Activated naive CD4-positive, alpha-beta T cell (primary cell): ENCODE measurements around the gene CAND2.
A peak's percentile ranks its signal among the peaks of the same experiment; 100 is the strongest.
"Not testable (repeated sequence)": the region's sequence is repeated elsewhere in the genome, so short reads cannot be mapped to it uniquely, and the experiment has no call there.

Experiments used
- DNase-seq, 4 experiments: peaks; one replicate each; lab custom pipeline; 2025; lab: John Stamatoyannopoulos, UW

The CAND2 gene

DNA sequence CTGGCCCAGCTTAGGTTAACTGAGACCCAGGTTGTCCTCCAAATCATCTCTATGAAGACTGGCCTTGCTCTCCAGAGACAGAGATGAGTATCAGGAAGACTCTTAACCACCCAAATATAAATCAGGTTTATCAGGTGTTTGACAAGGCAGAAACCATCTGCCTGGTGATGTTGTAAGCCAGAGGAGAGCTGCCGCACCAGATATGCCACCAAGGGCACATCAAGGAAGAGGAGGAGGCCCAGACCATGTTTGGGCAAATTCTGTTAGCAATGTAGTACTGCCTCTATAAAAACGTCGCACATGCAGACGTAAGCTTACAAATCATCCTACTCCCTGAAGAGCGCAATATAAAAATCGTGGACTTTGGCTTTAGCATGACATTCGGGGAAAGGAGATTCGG, 65.9 kb downstream of the CAND2 start:
- DNase-seq: no peak

DNA sequence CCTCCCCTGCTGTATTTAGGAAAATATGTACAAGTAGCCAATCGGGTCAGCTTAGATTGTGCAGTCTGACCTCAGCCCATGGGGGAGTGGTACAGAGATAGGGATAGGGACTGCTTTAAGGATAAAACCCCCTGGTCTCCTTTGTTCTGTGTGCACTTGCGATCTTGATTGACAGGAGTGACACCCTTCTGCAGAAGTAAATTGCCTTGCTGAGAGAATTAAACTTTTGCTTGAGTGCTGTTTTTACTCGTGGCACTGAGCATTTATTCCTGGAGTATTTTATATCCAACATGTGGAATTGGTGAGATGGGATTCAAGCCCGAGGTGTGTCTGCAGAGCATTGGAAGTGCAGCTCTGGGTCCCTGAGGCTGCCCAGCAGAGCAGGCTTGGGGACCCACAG, 68.8 kb downstream of the CAND2 start:
- DNase-seq: no peak

DNA sequence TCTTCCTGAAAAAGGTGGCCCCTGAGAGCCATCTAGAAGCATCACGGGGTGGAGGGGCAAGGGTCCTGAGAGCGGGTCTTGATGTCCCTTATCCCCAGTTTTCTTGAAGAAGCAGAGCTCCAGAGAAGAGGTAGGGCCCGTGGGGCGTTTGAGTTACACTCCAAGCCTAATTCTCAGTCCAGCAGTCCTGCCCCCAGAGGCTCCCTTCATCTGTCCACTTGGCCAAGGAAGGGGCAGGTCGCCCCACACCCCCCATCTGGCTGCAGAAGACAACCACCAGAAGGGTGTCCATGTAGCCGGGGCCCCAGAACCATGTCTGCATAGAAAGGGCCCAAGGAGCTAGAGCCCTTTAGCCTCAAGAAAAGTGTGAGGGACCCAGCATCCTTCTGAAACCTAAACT, 70.4 kb downstream of the CAND2 start:
- DNase-seq: no peak

DNA sequence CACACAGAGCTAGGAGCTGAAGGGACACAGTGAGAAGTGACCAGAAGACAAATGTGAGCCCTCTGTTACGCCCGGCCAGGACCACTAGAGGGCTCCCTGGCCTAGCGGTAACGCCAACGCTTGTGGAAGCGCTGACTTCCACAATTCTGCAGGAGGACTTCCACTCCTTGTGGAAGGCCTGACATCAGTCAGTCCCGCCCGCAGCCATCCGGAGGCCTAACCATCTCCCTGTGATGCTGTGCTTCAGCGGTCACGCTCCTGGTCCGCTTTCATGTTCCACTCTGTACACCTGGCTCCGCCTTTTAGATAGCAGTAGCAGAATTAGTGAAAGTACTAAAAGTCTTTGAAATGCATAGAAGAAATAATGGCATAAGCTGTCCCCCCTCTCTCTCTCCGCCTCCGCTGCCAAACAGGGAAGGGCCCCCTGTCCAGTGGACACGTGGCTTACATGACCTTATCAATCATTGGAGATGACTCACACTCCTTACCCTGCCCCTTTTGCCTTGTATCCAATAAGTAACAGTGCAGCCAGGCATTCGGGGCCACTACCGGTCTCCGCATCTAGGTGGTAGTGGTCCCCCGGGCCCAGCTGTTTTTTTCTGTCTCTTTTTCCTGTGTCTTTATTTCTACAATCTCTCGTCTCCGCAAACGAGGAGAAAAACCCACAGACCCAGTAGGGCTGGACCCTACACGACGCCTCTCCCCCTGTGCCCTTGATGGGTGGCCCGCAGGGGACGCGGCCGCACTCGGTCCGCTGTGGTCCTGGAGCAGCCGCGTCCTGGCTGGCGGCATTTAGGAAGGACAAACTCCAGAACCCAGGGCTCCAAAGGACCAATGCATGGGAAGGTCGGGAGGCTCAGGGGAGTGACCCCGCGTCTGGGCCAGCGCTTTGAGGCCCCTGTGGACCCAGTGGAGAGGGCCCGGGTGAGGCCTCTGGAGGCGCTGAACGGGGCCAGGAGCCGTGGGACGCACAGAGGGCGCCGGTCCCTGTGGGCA, 71.9 kb downstream of the CAND2 start:
- DNase-seq: peak in 2 of 4 experiments; percentile 17 to 44

DNA sequence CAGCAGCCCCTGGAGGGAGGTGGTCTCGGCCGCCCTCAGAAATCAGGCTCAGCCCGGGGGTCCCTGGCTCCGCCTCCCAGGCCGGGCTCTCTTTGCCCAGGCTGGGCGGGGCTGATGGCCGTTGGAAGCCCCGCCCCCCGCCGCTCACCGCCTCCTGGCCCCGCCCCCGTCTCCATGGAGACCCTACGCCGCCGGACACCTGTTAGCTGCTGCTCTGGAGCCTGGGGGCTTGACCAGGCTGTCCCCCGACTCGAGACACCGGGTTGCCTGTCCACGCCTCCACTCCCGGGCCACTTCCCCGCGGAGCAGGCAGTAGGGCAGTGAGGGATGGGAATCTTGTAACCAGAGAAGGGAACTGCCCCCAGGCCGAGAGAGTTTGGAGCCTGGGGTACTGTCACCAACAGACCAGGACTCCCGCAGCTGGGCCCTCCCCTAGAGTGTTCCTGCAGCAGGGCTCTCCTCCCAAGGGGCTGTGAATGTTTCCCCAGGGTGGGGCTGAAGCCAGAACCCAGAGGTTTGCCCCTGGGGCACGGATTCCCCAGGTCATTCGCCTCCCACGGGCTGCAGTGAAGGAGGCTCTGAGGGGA, 72.6 kb downstream of the CAND2 start:
- peak in 1 of 4 experiments; percentile 9 for DNase-seq

DNA sequence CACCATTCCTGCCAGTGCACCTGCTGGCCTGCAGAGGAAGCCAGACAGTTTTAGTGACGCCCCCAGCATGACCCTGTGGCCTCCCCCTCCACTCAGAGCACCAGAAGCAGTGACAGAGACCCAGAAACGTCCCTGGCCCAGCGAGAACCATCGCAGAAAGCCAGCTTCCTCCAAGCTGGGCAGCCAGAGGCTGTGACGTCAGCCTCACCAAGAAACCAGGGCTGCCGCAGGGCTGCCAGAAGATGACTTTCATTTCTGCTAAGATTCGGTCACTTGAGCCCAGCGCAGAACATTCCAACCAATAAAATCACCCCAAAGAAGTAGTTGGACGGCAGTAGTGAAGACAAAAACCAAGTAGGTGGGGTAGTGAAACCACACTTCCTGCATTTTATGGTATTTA, 74.5 kb downstream of the CAND2 start:
- no peak for DNase-seq

DNA sequence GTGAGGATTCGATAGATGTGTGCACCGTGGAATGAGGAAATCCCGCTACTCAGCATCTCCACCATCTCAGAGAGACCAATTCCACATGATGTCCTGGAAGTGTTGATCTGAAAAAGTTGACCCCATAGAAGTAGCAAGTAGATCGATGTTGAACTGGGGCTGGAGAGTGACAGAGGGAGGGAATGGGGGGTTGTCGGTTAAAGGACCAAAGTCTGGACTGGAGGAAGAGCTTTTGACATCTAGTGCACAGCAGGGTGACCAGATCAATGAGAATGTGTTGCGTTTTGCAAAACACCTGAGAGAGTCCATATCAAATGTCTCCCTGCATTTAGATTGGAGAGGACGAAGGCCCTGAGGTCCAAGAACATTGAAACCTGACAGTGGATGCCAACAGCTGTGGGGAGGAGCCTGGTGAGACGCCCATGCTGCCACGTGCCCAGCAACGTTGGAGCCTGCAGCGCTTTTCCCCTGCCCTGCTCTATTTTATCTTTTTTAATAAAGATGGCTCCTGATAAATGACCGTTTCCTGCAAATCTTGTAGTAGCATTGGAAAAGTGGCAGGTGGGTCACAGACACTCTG, 75.0 kb downstream of the CAND2 start:
- no peak for DNase-seq

DNA sequence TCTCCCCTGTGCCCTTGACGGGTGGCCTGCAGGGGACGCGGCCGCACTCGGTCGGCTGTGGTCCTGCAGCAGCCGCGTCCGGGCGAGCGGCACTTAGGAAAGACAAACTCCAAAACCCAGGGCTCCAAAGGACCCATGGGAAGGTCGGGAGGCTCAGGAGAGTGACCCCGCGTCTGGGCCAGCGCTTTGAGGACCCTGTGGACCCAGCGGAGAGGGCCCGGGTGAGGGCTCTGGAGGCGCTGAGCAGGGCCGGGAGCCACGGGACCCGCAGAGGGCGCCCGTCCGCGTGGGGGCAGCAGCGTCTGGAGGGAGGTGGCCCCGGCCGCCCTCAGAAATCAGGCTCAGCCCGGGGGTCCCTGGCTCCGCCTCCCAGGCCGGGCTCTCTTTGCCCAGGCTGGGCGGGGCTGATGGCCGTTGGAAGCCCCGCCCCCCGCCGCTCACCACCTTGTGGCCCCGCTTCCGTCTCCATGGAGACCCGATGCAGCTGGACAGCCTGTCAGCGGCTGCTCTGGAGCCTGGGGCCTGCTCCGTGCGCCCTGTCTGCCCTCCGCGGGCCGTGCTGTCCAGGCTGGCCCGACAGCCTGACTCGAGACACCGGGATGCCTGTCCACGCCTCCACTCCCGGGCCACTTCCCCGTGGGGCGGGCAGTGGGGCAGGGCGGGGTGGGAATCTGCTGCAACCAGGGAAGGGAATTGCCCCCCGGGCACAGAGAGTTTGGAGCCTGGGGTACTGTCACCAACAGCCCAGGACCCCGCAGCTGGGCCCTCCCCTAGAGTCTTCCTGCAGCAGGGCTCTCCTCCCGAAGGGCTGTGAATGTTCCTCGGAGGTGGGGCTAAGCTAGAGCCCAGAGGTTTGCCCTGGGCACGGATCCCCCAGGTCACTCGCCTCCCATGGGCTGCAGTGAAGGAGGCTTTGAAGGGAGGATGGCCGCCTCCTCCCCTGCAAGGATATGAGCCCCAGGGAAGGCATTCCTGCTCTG, 79.7 kb downstream of the CAND2 start:
- no peak for DNase-seq

DNA sequence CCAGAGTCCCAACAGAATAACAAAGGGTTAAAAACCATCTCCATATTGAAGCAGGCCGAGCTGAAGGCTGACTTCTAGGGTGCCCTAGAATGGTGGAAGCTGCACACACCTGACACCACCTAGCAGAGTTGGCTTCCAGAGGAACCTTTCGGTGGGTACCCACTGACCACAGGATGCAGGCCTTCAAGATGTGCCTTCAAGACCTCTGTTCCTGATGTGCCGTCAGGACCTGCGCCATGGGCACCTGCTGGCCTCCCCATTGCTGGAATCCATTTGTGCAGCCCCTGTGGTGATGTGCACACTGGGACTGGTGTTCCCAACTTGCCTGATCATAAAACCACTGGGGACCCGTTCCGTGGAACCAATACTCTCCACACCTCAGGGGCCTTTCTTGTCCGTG, 80.6 kb downstream of the CAND2 start:
- no peak for DNase-seq

DNA sequence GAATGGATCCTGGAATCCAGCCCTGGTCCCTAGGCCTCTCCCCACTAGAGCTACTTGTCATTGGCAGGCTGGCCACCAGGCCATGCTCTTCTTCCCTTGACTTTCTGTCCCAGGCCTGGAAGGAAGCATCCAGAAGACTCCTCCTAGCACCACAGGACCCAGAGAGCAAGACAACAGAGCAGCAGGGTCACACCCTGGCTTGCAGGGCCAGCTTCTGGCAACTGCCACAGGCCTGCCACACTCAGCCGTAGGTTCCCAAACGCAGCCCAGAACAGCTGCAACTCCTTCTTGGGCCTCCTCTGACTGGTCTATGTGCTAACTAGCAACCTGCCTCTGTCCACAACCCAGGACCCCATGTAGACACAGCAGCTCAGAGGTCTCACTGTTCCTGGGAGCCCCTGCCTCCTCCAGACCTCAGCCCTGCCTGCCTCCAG, 81.7 kb downstream of the CAND2 start:
- no peak for DNase-seq

DNA sequence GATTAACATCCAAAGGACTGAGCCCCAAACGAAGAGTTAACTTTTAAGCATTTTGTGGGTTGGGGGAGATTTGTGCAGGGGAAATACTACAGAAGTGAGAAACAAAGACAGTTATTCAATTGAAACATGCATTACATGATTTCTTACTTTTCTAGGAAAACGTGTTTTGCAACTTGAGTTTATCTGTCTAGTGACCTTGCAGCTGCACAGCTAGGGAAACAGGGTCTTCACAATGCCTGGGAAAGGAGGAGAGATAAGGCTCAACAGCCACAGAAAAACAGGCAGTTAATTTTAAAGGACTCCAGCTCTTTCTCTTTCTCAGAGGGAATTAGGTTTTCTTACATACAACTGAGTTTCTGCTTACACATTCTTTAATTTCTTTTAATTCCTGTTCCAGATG, 82.3 kb downstream of the CAND2 start:
- DNase-seq: not testable (repeated sequence)

DNA sequence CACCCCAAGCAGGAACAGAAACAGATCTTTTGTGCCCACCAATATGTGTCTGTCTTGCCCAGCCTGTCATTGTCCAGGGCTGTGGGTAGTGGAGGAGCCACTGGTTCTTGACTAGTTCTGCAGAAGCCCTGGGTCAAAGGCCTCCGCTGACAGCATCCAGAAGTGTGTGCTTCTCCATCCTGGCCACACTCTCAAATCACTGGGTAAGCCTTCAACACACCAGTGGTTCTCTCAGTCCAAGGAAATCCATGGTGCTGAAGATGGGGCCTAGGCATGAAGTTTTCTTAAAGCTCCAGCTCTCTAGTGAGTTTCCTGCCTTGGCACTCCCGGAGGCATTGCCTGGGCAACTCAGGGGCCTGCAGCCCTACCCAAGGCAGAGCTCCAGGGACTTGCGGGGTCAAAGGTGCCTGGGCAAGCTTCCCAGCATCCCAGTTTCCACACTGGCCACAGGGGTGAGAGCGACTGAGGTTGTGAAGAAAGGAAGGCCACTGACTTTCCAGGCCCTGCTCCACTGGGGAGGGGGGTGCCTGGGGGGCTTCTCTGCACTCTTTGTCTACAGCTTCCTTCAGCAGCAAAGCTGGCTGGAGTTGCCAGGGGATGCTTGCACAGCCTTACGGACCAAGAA, 82.8 kb downstream of the CAND2 start:
- DNase-seq: no peak

DNA sequence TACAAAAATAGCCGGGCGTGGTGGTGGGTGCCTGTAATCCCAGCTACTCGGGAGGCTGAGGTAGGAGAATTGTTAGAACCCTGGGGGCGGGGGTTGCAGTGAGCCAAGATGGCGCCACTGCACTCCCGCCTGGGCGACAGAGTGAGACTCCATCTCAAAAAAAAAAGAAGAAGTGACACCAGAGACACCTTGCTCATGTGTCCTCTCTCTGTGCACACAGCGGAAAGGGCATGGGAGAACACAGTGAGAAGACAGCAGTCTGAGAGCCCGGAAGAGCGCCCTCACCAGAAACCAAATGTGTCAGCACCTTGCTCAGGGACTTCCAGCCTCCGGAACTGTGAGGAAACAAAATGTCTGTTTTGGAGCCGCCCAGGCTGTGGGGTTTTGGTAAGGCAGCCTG, 85.4 kb downstream of the CAND2 start:
- DNase-seq: not testable (repeated sequence)

DNA sequence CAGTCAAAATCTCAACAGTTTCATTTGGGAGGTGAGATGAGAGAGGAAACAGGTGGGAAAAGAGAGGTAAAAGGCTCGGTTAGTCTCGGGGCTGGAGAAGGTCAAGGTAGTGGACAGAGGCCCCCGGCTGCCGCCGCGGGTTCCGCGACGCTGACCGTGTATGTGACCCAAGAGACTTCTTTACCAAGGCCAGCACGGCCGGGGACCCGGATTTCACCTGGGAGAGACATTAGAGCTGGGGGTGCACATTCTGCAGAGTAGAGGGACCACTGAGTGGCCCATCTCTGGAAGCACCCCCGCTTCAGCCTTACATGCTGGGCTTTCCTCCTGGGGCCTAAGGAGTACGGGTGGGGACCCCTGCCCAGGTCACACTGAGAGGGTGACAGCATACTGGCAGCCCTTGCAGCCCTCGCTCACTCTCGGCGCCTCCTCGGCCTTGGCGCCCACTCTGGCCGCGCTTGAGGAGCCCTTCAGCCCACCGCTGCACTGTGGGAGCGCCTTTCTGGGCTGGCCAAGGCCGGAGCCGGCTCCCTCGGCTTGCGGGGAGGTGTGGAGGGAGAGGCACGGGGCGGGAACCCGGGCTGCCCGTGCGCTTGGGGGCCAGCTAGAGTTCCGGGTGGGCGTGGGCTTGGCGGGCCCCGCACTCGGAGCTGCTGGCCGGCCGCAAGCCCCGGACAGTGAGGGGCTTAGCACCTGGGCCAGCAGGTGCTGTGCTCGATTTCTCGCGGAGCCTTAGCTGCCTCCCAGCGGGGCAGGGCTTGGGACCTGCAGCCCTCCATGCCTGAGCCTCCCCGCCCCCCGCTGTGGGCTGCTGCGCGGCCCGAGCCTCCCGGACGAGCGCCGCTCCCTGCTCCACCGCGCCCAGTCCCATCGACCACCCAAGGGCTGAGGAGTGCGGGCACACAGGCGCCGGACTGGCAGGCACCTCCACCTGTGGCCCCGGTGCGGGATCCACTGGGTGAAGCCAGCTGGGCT, 86.1 kb downstream of the CAND2 start:
- DNase-seq: no peak

DNA sequence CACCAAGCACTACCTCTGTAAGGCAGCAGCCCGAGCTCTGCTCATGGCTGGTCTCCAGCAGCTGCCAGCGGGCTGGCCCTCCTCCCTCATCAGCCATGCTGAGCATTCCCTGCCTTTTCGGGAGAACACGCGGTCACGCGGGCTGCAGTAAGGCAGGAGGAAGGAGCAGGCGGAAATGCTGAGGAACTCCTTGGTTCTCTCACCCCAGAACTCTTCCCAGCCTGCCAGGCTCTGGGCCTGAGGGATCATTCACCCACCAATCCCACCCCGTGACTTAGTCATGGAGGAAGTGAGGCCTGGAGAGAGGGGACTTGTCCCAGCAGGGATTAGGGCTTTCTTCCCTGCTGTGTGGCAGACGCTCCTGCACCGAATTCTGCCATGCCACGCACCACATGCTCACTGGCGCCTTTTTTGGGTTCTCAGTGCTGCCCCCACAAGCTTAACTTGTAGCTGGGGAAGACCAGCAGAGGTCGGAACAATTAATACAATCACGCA, 87.8 kb downstream of the CAND2 start:
- DNase-seq: no peak
